Prostate gland (tissue), 2 donors: ENCODE measurements around the gene INSIG2. TPM values are rescaled to one million over a fixed set of nuclear protein-coding genes. Genes with fewer than 3 reads are reported as not detected.
"Not testable (repeated sequence)": the region's sequence is repeated elsewhere in the genome, so short reads cannot be mapped to it uniquely, and the experiment has no call there.

Experiments
- DNase-seq: peaks from one replicate; pipeline ENCODE4 v3.0.0-alpha.2; 2019; ENCODE audit warnings: low spot score
- H3K27ac ChIP-seq, 2 donors: fragments of 200-600 bp; sonication (generic); 2 replicates each; pipeline ENCODE4 v1.5.1; 2017 to 2019
- H3K27me3 ChIP-seq: fragments of 200-600 bp; sonication (generic); replicated peaks from 2 replicates; pipeline ENCODE4 v1.5.1; 2019; ENCODE audit not compliant: insufficient read depth
- H3K36me3 ChIP-seq, 2 donors: fragments of 200-600 bp; sonication (generic); 1 replicate in 1 of 2; 2 replicates in 1 of 2; pipeline versions ENCODE4 v1.5.1 to v1.8.1; 2017 to 2019
- H3K4me1 ChIP-seq: fragments of 200-600 bp; sonication (generic); replicated peaks from 2 replicates; pipeline ENCODE4 v1.5.1; 2019
- H3K4me3 ChIP-seq, 2 donors: fragments of 200-600 bp; sonication (generic); 2 replicates each; pipeline ENCODE4 v1.5.1; 2017 to 2019
- H3K9me3 ChIP-seq: fragments of 200-600 bp; sonication (generic); 2 replicates; pipeline ENCODE4 v1.5.1; 2017
- POLR2A ChIP-seq: fragments of 450-650 bp; IDR thresholded peaks from one replicate; pipeline ENCODE4 v1.6.1; 2016; ENCODE audit warnings: antibody characterized with exemption, mild to moderate bottlenecking
- POLR2AphosphoS5 ChIP-seq: sonication (generic); formaldehyde crosslinking; IDR thresholded peaks from one replicate; pipeline ENCODE4 v1.6.1; 2017; ENCODE audit warnings: antibody characterized with exemption
- WGBS: methylation state at CpG from one replicate; pipeline ENCODE4 v1.1.5; 2018; 5-methylcytosine and 5-hydroxymethylcytosine counted together
- intact Hi-C: fragments of 100-400 bp; cut with DNase I; formaldehyde crosslinking; loops from one replicate; pipeline ENCODE4 v1.14.2; 2022
- total RNA-seq, 2 donors: library from RNA; depleted of rRNA; stranded (reverse); fragments of >200 nt; gene quantifications; one replicate each; pipeline ENCODE4 v1.1.0, GENCODE V29; 2016
- TF ChIP-seq, protein P1 (sequence below), 4 experiments: fragments of 200-600 bp in 2 of 4; fragments of 450-650 bp in 2 of 4; sonication (generic) in 2 of 4; IDR thresholded peaks; 1 replicate in 3 of 4; 2 replicates in 1 of 4; pipeline ENCODE4 v1.5.1; 2016 to 2019; ENCODE audit warnings: antibody characterized with exemption in 4 of 4, mild to moderate bottlenecking in 2 of 4, moderate library complexity in 2 of 4

Gene INSIG2
- total RNA-seq, 2 donors from 2014 or later: 12.6 to 15.7 TPM

DNA sequence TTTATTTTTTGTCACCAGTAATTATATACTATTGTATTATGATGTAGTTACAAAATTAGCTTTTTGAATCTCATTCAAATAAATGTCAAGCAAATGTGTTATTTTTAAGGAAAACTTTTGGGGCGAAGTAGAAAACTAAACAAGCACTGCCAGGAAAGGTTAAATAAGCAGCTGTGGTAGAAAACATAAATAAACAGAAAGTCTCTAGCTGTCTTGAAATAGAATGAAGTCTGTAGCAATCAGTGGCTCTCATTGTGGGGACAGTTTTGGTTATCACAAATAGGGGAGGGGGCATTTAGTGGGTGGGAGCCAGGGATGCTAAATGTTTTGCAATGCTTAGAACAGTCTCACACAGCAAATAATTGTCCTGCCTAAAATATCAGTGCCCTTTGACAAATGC is 3.4 kb downstream of the INSIG2 start:
- H3K27ac ChIP-seq: no peak overlapping the region
- intact Hi-C loops: no loop called here
- H3K4me1 ChIP-seq: no peaks in the 10 kb centered on the region
- DNase-seq: no peak
- H3K9me3 ChIP-seq: no peaks in the 10 kb centered on the region
- H3K27me3 ChIP-seq: no peaks in the 10 kb centered on the region
- H3K4me3 ChIP-seq: no peak overlapping the region
- TF ChIP-seq, protein P1, sequence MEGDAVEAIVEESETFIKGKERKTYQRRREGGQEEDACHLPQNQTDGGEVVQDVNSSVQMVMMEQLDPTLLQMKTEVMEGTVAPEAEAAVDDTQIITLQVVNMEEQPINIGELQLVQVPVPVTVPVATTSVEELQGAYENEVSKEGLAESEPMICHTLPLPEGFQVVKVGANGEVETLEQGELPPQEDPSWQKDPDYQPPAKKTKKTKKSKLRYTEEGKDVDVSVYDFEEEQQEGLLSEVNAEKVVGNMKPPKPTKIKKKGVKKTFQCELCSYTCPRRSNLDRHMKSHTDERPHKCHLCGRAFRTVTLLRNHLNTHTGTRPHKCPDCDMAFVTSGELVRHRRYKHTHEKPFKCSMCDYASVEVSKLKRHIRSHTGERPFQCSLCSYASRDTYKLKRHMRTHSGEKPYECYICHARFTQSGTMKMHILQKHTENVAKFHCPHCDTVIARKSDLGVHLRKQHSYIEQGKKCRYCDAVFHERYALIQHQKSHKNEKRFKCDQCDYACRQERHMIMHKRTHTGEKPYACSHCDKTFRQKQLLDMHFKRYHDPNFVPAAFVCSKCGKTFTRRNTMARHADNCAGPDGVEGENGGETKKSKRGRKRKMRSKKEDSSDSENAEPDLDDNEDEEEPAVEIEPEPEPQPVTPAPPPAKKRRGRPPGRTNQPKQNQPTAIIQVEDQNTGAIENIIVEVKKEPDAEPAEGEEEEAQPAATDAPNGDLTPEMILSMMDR (IDR thresholded peaks at IDR 0.05): no peak
- TF ChIP-seq POLR2A (no peak), POLR2AphosphoS5 (no peak)
- 78% methylated on average over 1 of the region's 1 CpG for WGBS
- no peaks in the 10 kb centered on the region for H3K36me3 ChIP-seq

DNA sequence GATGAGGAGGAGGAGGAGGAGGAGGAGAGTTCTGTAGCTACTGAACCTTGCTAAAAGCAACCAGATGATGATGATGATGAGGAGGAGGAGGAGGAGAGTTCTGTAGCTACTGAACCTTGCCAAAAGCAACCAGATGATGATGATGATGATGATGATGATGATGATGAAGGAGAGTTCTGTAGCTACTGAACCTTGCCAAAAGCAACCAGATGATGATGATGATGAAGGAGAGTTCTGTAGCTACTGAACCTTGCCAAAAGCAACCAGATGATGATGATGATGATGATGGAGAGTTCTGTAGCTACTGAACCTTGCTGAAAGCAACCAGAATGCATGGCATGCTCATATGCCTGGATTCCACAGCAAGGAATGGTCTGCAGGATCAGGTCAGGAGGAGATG is 5.8 kb downstream of the INSIG2 start:
- H3K4me1 ChIP-seq, H3K27ac ChIP-seq, H3K9me3 ChIP-seq, H3K36me3 ChIP-seq, intact Hi-C loops, H3K27me3 ChIP-seq, DNase-seq, H3K4me3 ChIP-seq: not testable (repeated sequence)

DNA sequence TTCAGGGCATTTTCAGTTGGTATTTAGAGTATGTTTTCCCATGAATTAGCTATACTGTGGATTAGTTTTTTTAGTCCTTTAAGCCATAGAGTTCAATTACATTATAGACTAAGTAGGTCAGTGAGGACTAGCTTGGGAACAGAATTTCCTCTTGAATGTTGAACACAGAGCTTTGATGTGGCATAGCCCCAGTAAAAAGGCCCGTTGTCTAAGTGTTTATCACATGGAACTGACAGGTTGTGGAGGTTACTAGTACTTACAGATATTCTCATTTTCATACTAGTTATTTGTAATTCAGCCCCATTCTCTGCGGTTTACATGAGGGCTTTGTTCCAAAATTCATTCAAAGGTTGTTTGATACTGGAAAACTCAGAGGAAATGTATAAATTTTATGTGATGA is 6.2 kb downstream of the INSIG2 start:
- Histone ChIP-seq H3K36me3 (no peaks in the 10 kb centered on the region), H3K4me1 (no peaks in the 10 kb centered on the region), H3K9me3 (no peaks in the 10 kb centered on the region), H3K4me3 (no peak overlapping the region), H3K27me3 (no peaks in the 10 kb centered on the region), H3K27ac (no peak overlapping the region)
- DNase-seq: no peak
- WGBS: 51% methylated on average over 2 of the region's 2 CpGs
- intact Hi-C loops: no loop called here
- TF ChIP-seq, protein P1 (IDR thresholded peaks at IDR 0.05): no peak
- TF ChIP-seq POLR2A (no peak), POLR2AphosphoS5 (no peak)

DNA sequence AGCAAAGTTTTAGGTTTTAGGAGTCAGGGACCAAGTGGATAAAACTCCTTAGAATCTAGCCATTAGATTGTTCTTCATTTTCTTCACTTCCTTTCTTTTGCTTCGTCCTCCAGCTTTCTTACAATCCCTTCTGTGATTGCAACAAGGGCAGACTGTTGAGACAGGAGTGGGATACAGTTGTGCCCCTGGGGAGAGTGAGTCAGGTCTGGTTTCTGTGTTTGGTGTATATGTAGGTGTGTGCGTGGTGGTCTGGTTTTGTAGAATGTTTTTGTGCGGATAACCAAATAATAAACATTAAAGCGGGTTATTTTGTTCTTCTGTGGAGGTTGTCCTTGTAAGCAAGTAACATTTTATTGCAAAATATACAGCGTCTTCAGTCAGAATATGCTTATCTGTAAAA is 7.3 kb downstream of the INSIG2 start:
- 76% methylated on average over 5 of the region's 5 CpGs for WGBS
- Histone ChIP-seq H3K4me1 (no peaks in the 10 kb centered on the region), H3K27me3 (no peaks in the 10 kb centered on the region), H3K4me3 (no peak overlapping the region), H3K36me3 (no peaks in the 10 kb centered on the region), H3K9me3 (no peaks in the 10 kb centered on the region), H3K27ac (no peak overlapping the region)
- DNase-seq: no peak
- TF ChIP-seq POLR2AphosphoS5: no peak
- no peak for TF ChIP-seq POLR2A
- TF ChIP-seq, protein P1 (IDR thresholded peaks at IDR 0.05): no peak
- intact Hi-C loops: no loop called here

DNA sequence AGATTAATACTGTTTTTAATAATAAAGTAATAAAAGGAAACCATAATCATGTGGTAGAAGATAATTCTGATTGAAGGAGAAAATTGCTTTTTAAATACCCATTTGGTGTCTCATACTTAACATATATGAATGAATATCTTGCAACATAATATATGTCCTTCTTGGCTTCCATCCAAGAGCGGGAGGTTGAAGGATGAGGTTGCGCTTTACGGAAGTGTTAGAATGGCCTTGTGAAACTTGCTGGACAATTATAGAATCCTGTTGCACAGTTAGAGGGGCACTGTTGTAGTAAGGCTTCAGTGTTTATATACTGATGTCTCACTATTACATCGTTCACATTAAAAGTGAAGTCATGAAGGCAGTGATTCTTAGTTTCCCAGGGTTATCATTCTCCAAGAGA is 9.4 kb downstream of the INSIG2 start:
- no peaks in the 10 kb centered on the region for H3K36me3 ChIP-seq
- no peak for TF ChIP-seq POLR2A
- TF ChIP-seq, protein P1 (IDR thresholded peaks at IDR 0.05): no peak
- no peak for TF ChIP-seq POLR2AphosphoS5
- WGBS: 73% methylated on average over 4 of the region's 4 CpGs
- no peaks in the 10 kb centered on the region for H3K27me3 ChIP-seq
- H3K4me1 ChIP-seq: no peaks in the 10 kb centered on the region
- no peak for DNase-seq
- H3K4me3 ChIP-seq: no peak overlapping the region
- H3K27ac ChIP-seq: no peak overlapping the region
- no peaks in the 10 kb centered on the region for H3K9me3 ChIP-seq
- intact Hi-C loops: no loop called here
